ENCODE measurements around the gene MBLAC1. TPM values are rescaled to one million over a fixed set of nuclear protein-coding genes. Genes with fewer than 3 reads are reported as not detected.
A peak's percentile ranks its signal among the peaks of the same experiment; 100 is the strongest.

MBLAC1 gene
- total RNA-seq, 2 donors from 2014 or later: 1.6 to 1.7 TPM

DNA sequence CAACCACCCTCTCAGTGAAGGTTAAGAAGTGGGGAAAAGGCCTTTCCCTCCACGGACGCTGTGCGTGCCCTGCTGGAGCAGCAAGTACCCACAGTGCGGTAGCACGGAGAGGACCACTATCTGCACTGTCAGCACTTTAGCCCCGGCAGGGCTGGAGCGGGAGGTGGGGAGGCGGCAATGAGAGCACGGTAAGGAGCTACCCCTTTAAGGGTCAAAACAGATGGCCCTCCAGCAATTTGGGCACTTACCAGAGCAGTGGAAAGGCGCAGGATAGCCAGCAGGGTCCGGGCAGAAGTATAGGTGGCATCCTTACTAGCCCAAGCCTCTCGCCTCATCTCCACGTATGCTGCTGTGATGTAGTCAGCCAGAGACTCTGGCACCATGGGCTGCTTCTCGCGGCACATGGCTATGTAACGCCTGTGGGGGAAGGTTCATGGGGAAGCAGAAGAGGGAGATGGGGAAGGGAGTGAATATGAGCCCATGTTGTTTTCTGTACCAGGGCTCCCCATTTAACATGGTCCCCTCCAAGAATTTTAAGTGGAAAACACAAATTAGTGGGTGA lies 32.8 kb upstream of the MBLAC1 start:
- intact Hi-C loops (cut with DNase I): no loop called here
- no peak for DNase-seq (ENCODE audit: low spot score)

DNA sequence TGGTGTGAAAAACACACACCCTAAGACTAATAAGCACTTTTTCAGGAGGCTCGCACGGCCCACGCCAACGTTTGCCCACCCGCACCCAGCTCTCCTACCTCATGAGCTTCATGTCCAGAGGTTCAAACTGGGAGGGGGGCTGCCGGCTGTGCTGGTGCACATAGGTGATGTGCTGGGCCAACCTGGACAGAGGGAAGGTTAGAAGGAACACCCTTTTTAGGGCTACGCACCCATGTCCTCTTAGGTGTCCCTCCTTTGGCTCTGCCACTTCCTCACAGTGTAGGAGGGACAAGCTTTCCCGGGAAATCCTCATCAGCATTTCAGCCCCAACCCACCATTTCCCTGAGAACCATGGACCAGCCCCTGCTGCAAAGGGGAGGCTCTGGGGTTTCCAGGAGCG lies 31.5 kb upstream of the MBLAC1 start:
- DNase-seq (ENCODE audit: low spot score): no peak
- intact Hi-C loops (cut with DNase I): no loop called here

DNA sequence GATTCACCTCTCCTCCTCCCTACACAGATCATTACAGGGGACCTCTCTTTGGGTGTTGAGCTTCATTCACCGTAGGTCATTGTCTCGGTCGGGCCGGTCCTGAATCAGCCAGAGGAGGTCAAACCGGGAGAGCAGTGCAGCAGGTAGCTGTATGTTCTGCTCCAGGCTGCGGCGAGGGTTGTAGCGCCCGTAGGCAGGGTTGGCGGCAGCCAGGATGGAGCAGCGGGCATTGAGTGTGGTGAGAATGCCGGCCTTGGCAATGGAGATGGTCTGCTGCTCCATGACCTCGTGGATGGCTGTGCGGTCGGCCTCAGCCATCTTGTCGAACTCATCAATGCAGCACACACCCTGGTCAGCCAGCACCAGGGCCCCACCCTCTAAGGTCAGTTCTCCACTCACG lies 31.1 kb upstream of the MBLAC1 start:
- intact Hi-C loops (cut with DNase I): no loop called here
- no peak for DNase-seq (ENCODE audit: low spot score)

DNA sequence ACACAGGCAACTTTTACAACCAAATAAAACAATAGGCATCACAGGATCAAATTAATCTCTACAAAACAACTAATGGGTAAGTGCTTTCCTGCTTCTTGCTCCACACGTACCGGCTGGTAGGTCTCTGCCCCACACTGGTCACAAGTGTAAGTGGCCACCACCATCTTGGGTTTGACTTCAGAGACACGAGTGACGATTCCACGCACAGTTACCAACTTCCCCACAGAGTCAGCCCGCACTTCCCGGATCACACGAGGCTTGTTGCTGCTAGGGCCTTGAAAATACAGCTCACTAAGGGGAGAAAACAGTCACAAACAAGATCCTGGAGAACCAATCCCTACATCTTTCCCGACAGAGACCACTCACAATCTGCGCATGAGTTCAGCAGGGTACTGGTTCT lies 27.9 kb upstream of the MBLAC1 start:
- DNase-seq (ENCODE audit: low spot score): no peak
- intact Hi-C loops (cut with DNase I): no loop called here

DNA sequence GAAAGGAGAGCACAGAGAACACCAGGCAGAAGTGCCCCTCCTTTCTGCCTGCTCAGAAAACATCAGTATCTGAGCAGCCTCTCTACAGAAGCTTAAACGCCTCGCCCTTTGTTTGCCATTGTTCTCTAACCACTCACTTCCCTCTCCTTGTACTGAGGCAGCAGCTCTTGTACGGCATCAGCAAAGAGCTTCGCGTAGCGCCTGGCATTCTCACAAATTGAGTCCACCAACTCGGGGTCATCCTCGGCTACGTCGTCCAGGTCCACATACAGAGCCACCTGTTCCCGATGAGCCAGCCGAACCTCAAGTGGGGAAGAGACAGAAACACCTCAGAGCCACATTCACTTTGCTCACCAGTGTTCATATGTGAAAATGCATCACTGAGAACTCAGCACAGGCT lies 27.3 kb upstream of the MBLAC1 start:
- DNase-seq (ENCODE audit: low spot score): no peak
- intact Hi-C loops (cut with DNase I): no loop called here

DNA sequence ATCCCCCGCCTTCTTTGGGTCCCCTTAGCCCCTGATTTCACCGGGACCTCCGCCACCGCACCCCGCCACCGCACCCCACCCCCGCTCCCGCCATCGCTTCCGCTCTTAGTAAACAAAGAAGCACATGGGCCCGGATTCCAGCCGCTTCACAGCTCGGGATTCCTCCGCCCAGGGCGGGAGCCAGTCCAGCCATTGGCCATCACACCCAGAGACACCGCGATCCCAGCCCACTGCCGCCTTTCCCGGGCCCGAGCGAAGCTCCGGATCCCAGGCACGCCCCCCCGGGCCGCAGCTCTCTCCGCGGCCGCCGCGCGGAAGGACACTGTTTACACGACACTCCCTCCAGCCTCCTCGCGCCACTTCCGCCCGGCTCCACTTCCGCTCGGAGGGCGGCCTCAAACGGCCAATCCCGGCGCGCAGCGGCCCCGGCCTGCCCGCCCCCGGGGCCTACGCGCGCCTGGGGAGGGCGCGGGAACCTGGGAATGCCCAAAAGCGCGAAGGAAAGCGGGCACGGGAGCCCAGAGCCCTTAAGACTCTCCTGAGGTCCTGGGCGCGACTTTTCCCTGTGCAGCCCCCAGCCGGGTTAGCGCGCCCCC lies 26.2 kb upstream of the MBLAC1 start:
- intact Hi-C loops (cut with DNase I): no loop called here
- DNase-seq (ENCODE audit: low spot score): peak; percentile 98

DNA sequence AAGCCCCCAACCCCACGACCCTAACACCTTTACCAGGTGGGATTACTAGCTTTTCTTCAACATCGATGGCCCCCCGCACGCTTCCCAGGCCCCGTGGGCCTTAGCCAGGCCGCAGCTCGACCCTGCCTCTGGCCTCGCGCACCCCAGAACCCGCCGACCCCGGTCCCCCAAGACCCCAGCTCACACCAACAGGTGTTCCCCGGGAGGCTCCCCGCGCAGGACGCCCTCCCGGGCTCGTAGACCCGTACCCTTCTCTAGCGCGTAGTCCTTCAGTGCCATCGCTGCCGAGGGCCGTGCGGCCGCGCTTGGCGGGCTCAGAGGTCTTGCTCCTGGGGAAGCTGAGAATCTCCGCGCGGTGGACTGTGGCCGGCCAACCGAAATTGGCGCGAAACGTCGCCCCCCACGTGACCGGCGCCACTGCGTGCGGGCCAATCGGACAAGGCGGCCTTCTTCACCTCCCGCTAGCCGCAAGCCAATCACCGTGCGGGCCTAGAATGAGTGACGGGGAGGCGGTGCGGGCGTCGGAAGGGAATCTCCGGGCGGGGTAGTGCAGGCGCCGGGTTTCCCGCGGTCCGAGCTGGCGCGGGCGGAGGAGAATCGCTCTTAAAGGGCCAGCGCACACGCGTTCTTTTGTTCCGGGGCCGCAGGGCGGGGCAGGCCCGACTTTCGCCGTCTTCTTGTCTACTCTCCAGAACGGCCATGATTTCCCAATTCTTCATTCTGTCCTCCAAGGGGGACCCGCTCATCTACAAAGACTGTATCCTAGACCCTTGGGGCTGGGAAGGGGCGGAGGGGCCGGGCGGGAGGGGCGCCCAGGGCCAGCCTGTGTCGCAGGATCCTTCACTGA lies 25.5 kb upstream of the MBLAC1 start, which contains the start of the genes AP4M1 and MCM7:
Gene AP4M1, plus strand, starts transcription at position 628 of the 847 bp plus-strand sequence. Its CDS starts 72 bp downstream, at position 700.
Gene MCM7, minus strand, starts transcription at position 382 of the 847 bp plus-strand sequence. Its CDS starts 103 bp downstream, at position 279.
- intact Hi-C loops (cut with DNase I): no loop called here
- DNase-seq (ENCODE audit: low spot score): peak; percentile 100

DNA sequence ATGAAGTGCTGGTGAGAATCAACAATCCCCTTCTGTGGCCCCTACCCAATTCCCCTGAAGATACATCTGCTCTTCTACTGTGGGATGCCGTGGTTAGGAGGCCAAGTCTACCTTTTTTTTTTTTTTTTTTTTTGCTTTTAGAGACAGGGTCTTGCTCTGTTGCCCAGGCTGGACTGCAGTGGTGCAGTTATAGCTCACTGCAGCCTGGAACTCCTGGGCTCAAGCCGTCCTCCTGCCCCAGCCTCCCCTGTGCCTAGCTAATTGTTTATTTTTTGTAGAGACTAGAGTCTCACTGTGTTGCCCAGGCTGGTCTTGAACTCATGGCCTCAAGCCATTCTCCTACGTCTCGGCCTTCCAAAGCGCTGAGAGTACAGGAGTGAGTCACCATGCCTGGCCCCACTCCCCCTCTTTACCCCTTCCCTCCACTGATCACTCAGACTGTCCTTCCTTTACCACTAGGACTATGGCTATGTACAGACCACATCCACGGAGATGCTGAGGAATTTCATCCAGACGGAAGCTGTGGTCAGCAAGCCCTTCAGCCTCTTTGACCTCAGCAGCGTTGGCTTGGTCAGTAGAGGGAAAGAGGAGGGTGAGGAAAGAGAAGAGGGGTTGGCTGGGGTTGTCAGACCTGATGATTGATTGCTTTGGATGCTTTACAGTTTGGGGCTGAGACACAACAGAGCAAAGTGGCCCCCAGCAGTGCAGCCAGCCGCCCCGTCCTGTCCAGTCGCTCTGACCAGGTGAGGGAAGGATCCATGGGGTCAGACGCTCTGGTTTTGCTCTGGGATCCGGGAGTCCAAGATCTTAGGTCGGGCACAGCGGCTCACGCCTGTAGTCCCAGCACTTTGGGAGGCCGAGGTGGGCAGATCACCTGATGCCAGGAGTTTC lies 23.6 kb upstream of the MBLAC1 start:
- intact Hi-C loops (cut with DNase I): no loop called here
- no peak for DNase-seq (ENCODE audit: low spot score)

DNA sequence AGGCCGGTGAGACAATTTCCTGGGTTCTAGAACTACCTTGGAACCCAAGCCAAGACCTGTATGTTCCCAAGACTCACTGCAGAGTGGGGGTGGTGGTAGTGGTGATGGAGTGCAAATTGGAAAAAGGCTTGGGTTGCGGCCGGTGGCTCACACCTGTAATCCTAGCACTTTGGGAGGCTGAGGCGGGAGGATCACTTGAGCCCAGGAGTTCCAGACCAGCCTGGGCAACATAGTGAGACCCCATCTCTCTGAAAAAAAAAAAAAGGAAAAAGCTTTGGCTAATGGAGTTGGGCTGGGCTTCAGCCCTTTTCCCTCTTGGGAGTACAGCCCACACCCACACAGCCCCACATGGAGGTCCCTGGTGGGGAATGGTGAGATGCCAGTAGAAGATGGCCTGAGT lies 21.2 kb upstream of the MBLAC1 start:
- DNase-seq (ENCODE audit: low spot score): no peak

DNA sequence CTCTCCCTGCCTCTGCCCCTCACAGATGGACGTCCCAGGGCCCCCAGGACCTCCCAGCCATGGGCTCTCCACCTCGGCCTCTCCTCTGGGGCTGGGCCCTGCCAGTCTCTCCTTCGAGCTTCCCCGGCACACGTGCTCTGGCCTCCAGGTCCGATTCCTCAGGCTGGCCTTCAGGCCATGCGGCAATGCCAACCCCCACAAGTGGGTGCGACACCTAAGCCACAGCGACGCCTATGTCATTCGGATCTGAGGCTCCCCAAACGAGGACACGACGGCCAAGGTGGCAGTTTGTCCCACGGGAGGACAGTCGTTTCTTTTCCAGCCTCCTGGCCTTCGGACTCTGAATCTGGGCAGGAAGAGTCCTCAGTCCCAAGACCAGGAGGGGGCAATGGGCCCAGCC lies 20.1 kb upstream of the MBLAC1 start:
- no peak for DNase-seq (ENCODE audit: low spot score)
- intact Hi-C loops (cut with DNase I): no loop called here

More for the DNA sequence above, 21.2 kb upstream of the MBLAC1 start:
- intact Hi-C loops (cut with DNase I): no loop called here

DNA sequence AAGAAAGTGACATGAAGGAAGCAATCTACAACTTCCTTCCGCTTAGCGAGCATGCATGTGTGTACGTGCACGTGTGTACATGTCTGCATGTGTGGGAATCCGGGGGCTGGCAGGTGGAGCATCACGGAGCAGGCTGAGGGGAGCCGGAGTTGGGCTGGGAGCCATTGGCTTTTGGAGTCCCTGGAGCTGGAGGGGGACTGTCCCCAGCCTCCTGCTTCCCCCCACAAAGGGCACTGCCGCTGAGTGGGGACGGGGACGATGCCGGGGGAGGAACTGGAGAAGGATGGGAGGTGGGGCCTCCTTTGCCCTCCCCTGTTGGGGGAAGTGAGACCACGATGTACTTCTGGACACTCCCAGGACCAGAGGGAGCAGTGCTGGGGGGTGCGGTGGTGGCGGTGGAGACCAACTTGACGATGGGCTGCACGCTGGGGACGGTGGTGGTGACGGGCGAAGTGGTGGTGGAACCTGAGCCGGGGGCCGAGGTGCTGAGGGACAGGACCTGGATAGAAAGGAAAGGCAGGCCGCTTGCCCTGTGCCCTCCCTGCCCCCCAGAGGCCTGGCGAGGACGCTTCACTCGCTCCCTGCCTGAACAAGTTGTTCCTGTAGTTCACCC lies 19.5 kb upstream of the MBLAC1 start:
- intact Hi-C loops (cut with DNase I): no loop called here
- DNase-seq (ENCODE audit: low spot score): no peak

DNA sequence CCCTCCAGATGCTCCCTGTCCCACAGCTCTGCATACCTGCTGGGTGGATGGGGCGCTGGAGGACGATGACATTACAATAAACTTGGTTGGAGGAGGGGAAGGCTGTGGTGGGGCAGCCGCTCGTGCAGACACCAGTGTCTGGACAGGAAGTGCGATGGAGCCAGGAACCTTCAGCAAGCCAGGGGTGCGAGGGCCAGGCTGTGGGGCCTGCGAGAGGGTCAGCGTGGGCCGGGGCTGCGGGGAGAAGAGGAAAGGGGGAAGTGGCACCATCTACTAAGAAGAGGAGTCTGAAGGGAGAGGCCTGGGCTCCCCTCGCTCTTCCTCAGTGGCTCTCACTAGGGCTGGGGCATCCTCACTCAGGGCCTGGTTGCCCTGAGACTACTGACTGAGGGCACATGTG lies 18.9 kb upstream of the MBLAC1 start:
- no peak for DNase-seq (ENCODE audit: low spot score)
- intact Hi-C loops (cut with DNase I): no loop called here

DNA sequence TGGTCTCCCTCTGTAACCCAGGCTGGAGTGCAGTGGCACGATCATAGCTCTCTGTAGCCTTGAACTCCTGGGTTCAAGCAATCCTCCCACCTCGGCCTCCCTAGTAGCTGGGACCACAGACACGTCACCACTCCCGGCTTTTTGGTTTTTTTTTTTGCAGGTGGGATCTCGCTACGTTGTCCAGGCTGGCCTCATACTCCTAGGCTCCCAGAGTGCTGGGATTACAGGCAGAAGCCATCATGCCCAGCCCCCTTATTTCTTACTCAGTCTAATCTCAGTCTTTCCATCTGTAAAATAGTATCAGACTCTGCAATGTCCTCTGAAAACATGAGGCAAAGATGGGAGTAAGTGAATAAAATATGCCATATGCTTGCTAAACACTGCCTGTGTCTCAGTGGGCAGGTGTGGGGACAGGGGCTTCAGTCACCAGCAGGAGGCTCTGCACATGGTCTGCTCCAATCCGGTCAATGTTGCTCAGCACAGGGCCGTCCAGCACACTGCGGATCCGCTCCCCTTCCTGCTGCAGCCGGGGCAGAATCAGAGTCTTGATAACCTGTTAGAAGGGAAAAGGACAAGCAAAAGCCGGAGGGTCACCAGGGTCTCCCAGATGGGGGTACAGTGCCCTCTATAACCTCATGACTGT lies 17.1 kb upstream of the MBLAC1 start:
- no peak for DNase-seq (ENCODE audit: low spot score)
- intact Hi-C loops (cut with DNase I): no loop called here

DNA sequence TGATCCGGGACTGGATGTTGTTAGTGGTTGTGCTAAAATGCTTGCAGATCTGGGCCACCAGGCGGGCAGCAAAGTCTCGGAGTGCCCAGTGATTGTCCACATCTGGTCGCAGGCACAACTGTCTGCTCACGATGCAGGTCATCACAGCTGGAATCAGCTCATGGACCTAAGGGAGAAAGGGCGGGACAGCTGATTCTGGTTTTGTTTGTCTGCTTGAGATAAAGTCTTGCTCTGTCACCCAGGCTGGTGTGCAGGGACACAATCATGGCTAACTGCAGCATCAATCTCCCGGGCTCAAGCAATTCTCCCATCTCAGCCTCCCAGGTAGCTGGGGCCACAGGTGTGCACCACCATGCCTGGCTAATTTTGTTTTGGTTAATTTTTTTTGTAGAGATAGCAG lies 15.6 kb upstream of the MBLAC1 start:
- no peak for DNase-seq (ENCODE audit: low spot score)
- intact Hi-C loops (cut with DNase I): no loop called here

DNA sequence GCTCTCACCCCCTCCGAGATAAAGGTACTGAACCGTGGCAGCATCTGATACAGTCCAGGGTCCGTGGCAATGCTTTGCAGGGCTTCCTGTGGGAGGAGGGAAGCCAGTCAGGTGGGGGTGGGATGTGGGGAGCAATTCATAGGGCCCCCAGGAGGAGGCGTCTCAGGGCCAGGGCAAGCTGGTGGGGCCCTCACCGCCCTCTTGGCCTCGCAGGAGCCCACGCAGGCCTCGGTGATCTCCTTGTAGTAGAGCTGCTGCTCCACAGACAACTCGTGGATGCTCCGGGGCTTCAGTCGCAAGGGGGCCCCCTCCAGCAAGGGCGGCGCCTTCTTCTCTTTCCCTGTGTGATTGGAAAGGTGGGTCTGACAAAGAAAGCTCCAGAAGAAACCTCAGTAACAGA lies 14.9 kb upstream of the MBLAC1 start:
- intact Hi-C loops (cut with DNase I): no loop called here

DNA sequence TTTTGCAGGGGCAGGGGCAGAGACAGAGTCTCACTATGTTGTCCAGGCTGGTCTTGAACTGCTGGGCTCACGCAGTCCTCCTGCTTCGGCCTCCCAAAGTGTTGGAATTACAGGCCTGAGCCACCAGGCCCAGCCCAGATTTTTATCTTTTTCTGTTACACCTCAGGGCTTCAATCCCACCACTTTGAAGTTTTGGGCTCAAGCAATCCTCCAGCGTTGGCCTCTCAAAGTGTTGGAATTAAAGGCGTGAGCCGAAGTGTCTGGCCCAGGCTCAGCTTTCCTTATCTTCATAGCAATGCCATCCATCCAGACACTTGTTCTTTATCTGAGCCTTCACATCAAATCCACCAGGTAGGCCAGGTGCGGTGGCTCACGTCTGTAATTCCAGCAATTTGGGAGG lies 11.7 kb upstream of the MBLAC1 start:
- intact Hi-C loops (cut with DNase I): no loop called here
- DNase-seq (ENCODE audit: low spot score): no peak

More for the DNA sequence above, 14.9 kb upstream of the MBLAC1 start:
- no peak for DNase-seq (ENCODE audit: low spot score)

DNA sequence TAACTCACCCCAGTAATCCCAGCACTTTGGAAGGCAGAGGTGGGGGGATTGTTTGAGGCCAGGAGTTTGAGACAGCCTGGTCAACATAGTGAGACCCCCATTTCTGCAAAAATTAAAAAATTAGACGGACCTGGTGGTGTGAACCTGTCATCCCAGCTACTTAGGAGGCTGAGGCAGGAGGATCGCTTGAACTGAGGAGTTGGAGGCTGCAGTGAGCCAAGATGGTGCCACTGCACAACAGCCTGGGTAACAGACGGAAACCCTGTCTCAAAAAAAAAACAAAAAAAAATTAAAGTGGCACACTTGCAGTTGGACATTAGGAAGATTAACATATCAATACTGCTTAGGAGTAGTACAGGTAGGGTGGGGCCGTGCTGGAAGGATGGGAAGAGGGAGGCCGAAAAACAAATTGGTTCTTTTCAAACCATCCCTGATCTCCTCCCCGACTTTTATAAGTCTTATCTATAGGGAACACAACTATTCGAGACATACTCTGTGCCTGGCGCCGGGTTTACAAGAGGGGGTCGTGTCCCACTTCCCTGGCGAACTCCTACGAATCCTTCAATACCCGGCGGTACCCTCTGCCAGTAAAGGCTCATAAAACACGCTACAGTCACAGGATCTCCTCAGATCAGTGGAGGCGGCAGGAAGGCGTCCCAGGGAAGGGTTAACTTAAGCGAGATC lies 8.2 kb upstream of the MBLAC1 start:
- no peak for DNase-seq (ENCODE audit: low spot score)
- intact Hi-C loops (cut with DNase I): no loop called here
